ENCODE results near the gene RNU6-1. TPM values are rescaled to one million over a fixed set of nuclear protein-coding genes. Genes with fewer than 3 reads are reported as not detected.

RNU6-1 gene
- total RNA-seq, 4 donors from 2014 or later, result not detected

DNA sequence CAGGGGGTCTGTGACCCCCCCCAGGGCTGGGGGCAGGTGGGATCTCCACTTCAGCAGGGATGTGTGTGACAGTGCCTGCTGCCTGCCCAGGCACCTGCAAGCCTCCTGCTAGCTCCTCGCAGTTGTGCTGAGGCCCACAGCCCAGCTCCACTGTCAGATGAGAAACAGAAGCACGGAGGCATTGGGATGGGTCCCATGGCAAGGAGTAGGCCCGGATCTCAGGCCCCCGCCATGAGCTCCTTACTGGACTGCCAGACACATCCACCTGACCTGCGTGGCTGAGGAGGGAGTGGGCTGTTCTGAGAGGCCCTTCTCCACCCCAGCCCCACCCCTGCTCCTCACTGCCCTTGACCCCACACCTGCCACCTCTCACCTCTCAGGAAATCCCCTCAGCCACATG lies 32.7 kb downstream of the RNU6-1 start:
- WGBS, 2 donors, result 100% methylated on average over 3 to 5 of the region's 5 CpGs
- intact Hi-C loops (cut with DNase I; ENCODE audit: low total_unique reads), result no loop called here
- TF ChIP-seq, protein P1, sequence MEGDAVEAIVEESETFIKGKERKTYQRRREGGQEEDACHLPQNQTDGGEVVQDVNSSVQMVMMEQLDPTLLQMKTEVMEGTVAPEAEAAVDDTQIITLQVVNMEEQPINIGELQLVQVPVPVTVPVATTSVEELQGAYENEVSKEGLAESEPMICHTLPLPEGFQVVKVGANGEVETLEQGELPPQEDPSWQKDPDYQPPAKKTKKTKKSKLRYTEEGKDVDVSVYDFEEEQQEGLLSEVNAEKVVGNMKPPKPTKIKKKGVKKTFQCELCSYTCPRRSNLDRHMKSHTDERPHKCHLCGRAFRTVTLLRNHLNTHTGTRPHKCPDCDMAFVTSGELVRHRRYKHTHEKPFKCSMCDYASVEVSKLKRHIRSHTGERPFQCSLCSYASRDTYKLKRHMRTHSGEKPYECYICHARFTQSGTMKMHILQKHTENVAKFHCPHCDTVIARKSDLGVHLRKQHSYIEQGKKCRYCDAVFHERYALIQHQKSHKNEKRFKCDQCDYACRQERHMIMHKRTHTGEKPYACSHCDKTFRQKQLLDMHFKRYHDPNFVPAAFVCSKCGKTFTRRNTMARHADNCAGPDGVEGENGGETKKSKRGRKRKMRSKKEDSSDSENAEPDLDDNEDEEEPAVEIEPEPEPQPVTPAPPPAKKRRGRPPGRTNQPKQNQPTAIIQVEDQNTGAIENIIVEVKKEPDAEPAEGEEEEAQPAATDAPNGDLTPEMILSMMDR (IDR thresholded peaks at IDR 0.05), result no peak
- TF ChIP-seq POLR2A (IDR thresholded peaks at IDR 0.05), result no peak
- peak in 1 of 2 donors; percentile 81 for DNase-seq (ENCODE audit: low spot score in 2 of 2)
- no peak overlapping the region for H3K4me3 ChIP-seq (ENCODE audit: low read depth, poor library complexity, severe bottlenecking)

- no peak overlapping the region for H3K4me3 ChIP-seq (ENCODE audit: low read depth, poor library complexity, severe bottlenecking)
- intact Hi-C loops (cut with DNase I; ENCODE audit: low total_unique reads), result no loop called here
- peak in 1 of 2 donors; percentile 78 for DNase-seq (ENCODE audit: low spot score in 2 of 2)
- TF ChIP-seq POLR2A (IDR thresholded peaks at IDR 0.05), result no peak
- TF ChIP-seq, protein P1 (IDR thresholded peaks at IDR 0.05), result no peak
- 94 to 96% methylated on average over 18 of the region's 18 CpGs for WGBS, 2 donors
These were observed 33.3 kb downstream of the RNU6-1 start for GRCh38 chr15:67806536-67806935.

GRCh38 chr15:67805666-67806516 lies 34.0 kb downstream of the RNU6-1 start:
- intact Hi-C loops (cut with DNase I; ENCODE audit: low total_unique reads), result no loop called here
- no peak for TF ChIP-seq POLR2A (IDR thresholded peaks at IDR 0.05)
- TF ChIP-seq, protein P1 (IDR thresholded peaks at IDR 0.05), result no peak
- DNase-seq (ENCODE audit: low spot score in 2 of 2), result peak in 1 of 2 donors; percentile 37

GRCh38 chr15:67805008-67805665 lies 34.7 kb downstream of the RNU6-1 start:
- WGBS, 2 donors, result 70 to 78% methylated on average over 13 to 17 of the region's 17 CpGs
- peak in 1 of 2 donors; percentile 73 for DNase-seq (ENCODE audit: low spot score in 2 of 2)
- H3K4me3 ChIP-seq (ENCODE audit: low read depth, poor library complexity, severe bottlenecking), result no peak overlapping the region
- TF ChIP-seq, protein P1 (IDR thresholded peaks at IDR 0.05), result no peak
- TF ChIP-seq POLR2A (IDR thresholded peaks at IDR 0.05), result no peak
- intact Hi-C loops (cut with DNase I; ENCODE audit: low total_unique reads), result no loop called here

More at GRCh38 chr15:67805666-67806516, 34.0 kb downstream of the RNU6-1 start:
- 93 to 95% methylated on average over 16 of the region's 16 CpGs for WGBS, 2 donors
- no peak overlapping the region for H3K4me3 ChIP-seq (ENCODE audit: low read depth, poor library complexity, severe bottlenecking)

DNA sequence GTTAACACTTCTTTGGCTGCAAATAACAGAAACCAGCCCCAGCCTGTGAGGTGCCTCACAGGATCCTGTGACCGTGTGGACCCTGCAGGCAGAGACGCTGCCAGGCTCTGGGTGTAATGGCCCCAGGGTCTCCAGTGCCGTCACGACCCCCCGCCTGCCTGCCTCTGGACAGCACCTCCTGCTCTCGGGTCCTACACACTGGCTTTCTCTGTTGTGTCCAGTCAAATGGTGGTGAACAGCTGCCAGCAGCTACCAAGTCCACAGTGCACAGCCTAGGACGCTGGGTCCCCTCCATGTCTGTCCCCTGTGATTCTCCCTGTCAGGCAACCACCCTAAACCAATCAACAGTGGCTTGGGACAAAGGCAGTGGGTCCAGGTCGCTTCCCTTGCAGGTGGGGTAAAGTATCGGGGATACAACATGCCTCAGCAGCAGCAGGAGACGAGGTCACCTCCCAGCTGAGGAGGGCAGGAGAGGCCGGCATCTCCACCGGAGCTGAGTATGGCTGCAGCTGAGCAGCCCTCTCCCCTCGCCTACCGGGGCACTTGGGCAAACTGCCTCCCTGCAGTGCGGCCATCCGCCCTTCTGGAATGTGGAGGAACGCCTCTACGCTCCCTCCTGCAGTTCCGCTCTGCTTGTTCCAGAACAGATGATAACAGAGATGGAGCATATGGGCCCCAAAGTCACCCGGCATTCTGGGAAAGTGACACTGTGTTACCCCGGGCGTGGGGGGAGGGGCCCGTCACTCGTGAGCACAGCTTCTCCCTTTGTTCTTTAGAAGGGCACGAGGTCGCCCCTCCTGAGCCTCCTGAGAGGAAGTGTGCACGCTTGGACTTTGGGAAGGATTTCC lies 35.6 kb downstream of the RNU6-1 start:
- WGBS, 2 donors, result 80 to 86% methylated on average over 27 of the region's 27 CpGs
- peak in 1 of 2 donors; percentile 79 for DNase-seq (ENCODE audit: low spot score in 2 of 2)

More for the DNA sequence above, 35.6 kb downstream of the RNU6-1 start:
- intact Hi-C loops (cut with DNase I; ENCODE audit: low total_unique reads), result no loop called here
- TF ChIP-seq POLR2A (IDR thresholded peaks at IDR 0.05), result no peak
- TF ChIP-seq, protein P1 (IDR thresholded peaks at IDR 0.05), result no peak
- no peak overlapping the region for H3K4me3 ChIP-seq (ENCODE audit: low read depth, poor library complexity, severe bottlenecking)
